H9 (cell line): Measurements from ENCODE around the gene CYBB. TPM values are rescaled to one million over a fixed set of nuclear protein-coding genes. Genes with fewer than 3 reads are reported as not detected.

Experiments
- DNase-seq: peaks from one replicate; pipeline ENCODE4 v3.0.0-alpha.2; 2017
- H2AFZ ChIP-seq: one replicate; pipeline ENCODE4 v1.6.1; 2013; ENCODE audit warnings: mild to moderate bottlenecking, low read length, control low read depth, moderate library complexity
- H2AK5ac ChIP-seq: 2 replicates; pipeline ENCODE4 v1.6.1; 2013; ENCODE audit warnings: low read length, control low read depth, mixed read lengths; ENCODE audit not compliant: insufficient read length
- H2BK120ac ChIP-seq: one replicate; pipeline ENCODE4 v1.6.1; 2013; ENCODE audit warnings: low read depth, mild to moderate bottlenecking, low read length, control low read depth, inconsistent platforms; ENCODE audit not compliant: poor library complexity, severe bottlenecking
- H2BK12ac ChIP-seq: 2 replicates; pipeline ENCODE4 v1.6.1; 2013; ENCODE audit warnings: low read length, control low read depth, mixed read lengths, low read depth; ENCODE audit not compliant: insufficient read length
- H2BK15ac ChIP-seq: 2 replicates; pipeline ENCODE4 v1.6.1; 2013; ENCODE audit warnings: low read depth, low read length, control low read depth
- H2BK20ac ChIP-seq: one replicate; pipeline ENCODE4 v1.6.1; 2013; ENCODE audit warnings: low read depth, mild to moderate bottlenecking, low read length, control low read depth, inconsistent platforms; ENCODE audit not compliant: poor library complexity, severe bottlenecking
- H2BK5ac ChIP-seq: 2 replicates; pipeline ENCODE4 v1.6.1; 2013; ENCODE audit warnings: low read length, control low read depth, mixed read lengths; ENCODE audit not compliant: insufficient read length
- H3K14ac ChIP-seq: 2 replicates; pipeline ENCODE4 v1.6.1; 2013; ENCODE audit warnings: low read length, control low read depth; ENCODE audit not compliant: insufficient read depth
- H3K18ac ChIP-seq: 2 replicates; pipeline ENCODE4 v1.6.1; 2013; ENCODE audit warnings: low read depth, mild to moderate bottlenecking, mixed read lengths, low read length, control low read depth; ENCODE audit not compliant: insufficient read length
- H3K23ac ChIP-seq: 2 replicates; pipeline ENCODE4 v1.6.1; 2013; ENCODE audit warnings: low read length, control low read depth, mixed read lengths, low read depth; ENCODE audit not compliant: insufficient read length
- H3K23me2 ChIP-seq: 2 replicates; pipeline ENCODE4 v1.6.1; 2013; ENCODE audit warnings: low read depth, mild to moderate bottlenecking, mixed read lengths, low read length, control low read depth; ENCODE audit not compliant: insufficient read length, poor library complexity, severe bottlenecking
- H3K27ac ChIP-seq: 2 replicates; pipeline ENCODE4 v1.5.1; 2013; ENCODE audit warnings: low read length, control low read depth, mixed read lengths, low read depth; ENCODE audit not compliant: insufficient read length
- H3K27me3 ChIP-seq: 2 replicates; pipeline ENCODE4 v1.6.1; 2013; ENCODE audit warnings: low read length, control low read depth, inconsistent platforms; ENCODE audit not compliant: insufficient read depth
- H3K4ac ChIP-seq: 2 replicates; pipeline ENCODE4 v1.6.1; 2013; ENCODE audit warnings: low read depth, mild to moderate bottlenecking, control low read depth, inconsistent platforms, low read length, moderate library complexity
- H3K4me1 ChIP-seq: 2 replicates; pipeline ENCODE4 v1.6.1; 2013; ENCODE audit warnings: low read length, control low read depth, inconsistent platforms; ENCODE audit not compliant: insufficient read depth
- H3K4me2 ChIP-seq: 2 replicates; pipeline ENCODE4 v1.6.1; 2013; ENCODE audit warnings: low read length, control low read depth, mixed read lengths; ENCODE audit not compliant: insufficient read length, insufficient read depth
- H3K56ac ChIP-seq: 2 replicates; pipeline ENCODE4 v1.6.1; 2013; ENCODE audit warnings: low read depth, mild to moderate bottlenecking, mixed read lengths, low read length, control low read depth; ENCODE audit not compliant: insufficient read length
- H3K79me1 ChIP-seq: 2 replicates; pipeline ENCODE4 v1.6.1; 2013; ENCODE audit warnings: low read depth, mild to moderate bottlenecking, moderate library complexity, low read length, control low read depth, inconsistent platforms; ENCODE audit not compliant: insufficient read depth, poor library complexity, severe bottlenecking
- H3K79me2 ChIP-seq: 2 replicates; pipeline ENCODE4 v1.6.1; 2013; ENCODE audit warnings: low read length, control low read depth, inconsistent platforms; ENCODE audit not compliant: insufficient read depth
- H3K9ac ChIP-seq: 2 replicates; pipeline ENCODE4 v1.6.1; 2013; ENCODE audit warnings: low read length, control low read depth, mixed read lengths; ENCODE audit not compliant: insufficient read length; ENCODE audit errors: extremely low read depth
- H3K9me3 ChIP-seq: one replicate; pipeline ENCODE4 v1.6.1; 2013; ENCODE audit warnings: low read depth, low read length, inconsistent platforms; ENCODE audit not compliant: control insufficient read depth
- H3T11ph ChIP-seq: one replicate; pipeline ENCODE4 v1.6.1; 2013; ENCODE audit warnings: mild to moderate bottlenecking, low read length, control low read depth, inconsistent platforms
- H4K20me1 ChIP-seq: one replicate; pipeline ENCODE4 v1.6.1; 2013; ENCODE audit not compliant: control insufficient read depth, insufficient read length, insufficient read depth
- H4K5ac ChIP-seq: 2 replicates; pipeline ENCODE4 v1.6.1; 2013; ENCODE audit warnings: low read depth, mild to moderate bottlenecking, mixed read lengths, low read length, control low read depth; ENCODE audit not compliant: insufficient read length
- H4K8ac ChIP-seq: replicated peaks from 2 replicates; pipeline ENCODE4 v1.6.1; 2013; ENCODE audit warnings: low read length, control low read depth, mixed read lengths, low read depth; ENCODE audit not compliant: insufficient read length
- H4K91ac ChIP-seq: 2 replicates; pipeline ENCODE4 v1.6.1; 2013; ENCODE audit warnings: low read depth, mild to moderate bottlenecking, moderate library complexity, mixed read lengths, low read length, control low read depth; ENCODE audit not compliant: insufficient read length
- H3K27ac Mint-ChIP-seq, 3 experiments: 2 replicates in 2 of 3; 3 replicates in 1 of 3; pipeline ENCODE4 v1.8.0; 2020 to 2021; ENCODE audit warnings: mixed read lengths in 3 of 3, mild to moderate bottlenecking in 1 of 3, moderate library complexity in 1 of 3
- H3K27me3 Mint-ChIP-seq: 2 replicates; pipeline ENCODE4 v1.8.0; 2021; ENCODE audit warnings: low read depth, mild to moderate bottlenecking, moderate library complexity, mixed read lengths
- H3K36me3 Mint-ChIP-seq, 3 experiments: 2 replicates in 2 of 3; 3 replicates in 1 of 3; pipeline ENCODE4 v1.8.0; 2020 to 2021; ENCODE audit warnings: low read depth in 3 of 3, mixed read lengths in 3 of 3; ENCODE audit not compliant: insufficient read depth in 1 of 3
- H3K4me1 Mint-ChIP-seq, 2 experiments: 2 replicates each; pipeline ENCODE4 v1.8.0; 2020; ENCODE audit warnings: mixed read lengths in 2 of 2
- H3K4me3 Mint-ChIP-seq, 2 experiments: 2 replicates in 1 of 2; 3 replicates in 1 of 2; pipeline ENCODE4 v1.8.0; 2020 to 2021; ENCODE audit warnings: mild to moderate bottlenecking in 2 of 2, mixed read lengths in 2 of 2, moderate library complexity in 1 of 2
- H3K9me3 Mint-ChIP-seq, 2 experiments: 2 replicates in 1 of 2; 3 replicates in 1 of 2; pipeline ENCODE4 v1.8.0; 2020; ENCODE audit warnings: mild to moderate bottlenecking in 2 of 2, mixed read lengths in 2 of 2, moderate library complexity in 1 of 2
- CTCF ChIP-seq: fragments of 200-600 bp; sonication (generic); conservative IDR thresholded peaks from 3 replicates; pipeline ENCODE4 v1.8.0; 2021; ENCODE audit warnings: antibody characterized with exemption, mild to moderate bottlenecking
- WGBS: extraction: QIAGEN DNeasy Blood & Tissue Kit; methylation state at CpG from one replicate; pipeline ENCODE4 v1.1.7; 2013; ENCODE audit warnings: missing lambda C conversion rate, low lambda C conversion rate, mixed read lengths; ENCODE audit not compliant: insufficient read length; ENCODE audit errors: extremely low coverage; 5-methylcytosine and 5-hydroxymethylcytosine counted together
- total RNA-seq: library from RNA; stranded (reverse); gene quantifications from 2 replicates; pipeline ENCODE4 v1.2.1, GENCODE V29; 2021

CYBB gene
- total RNA-seq, 1 experiment from 2014 or later = 0.07 TPM

GRCh38 chrX:37847733-37848197 is 67.9 kb downstream of the CYBB start:
- no peaks in the 10 kb centered on the region for H3K23me2 ChIP-seq
- H3T11ph ChIP-seq = no peak overlapping the region
- TF ChIP-seq CTCF = no peak
- no peak overlapping the region for H2BK5ac ChIP-seq
- peak overlapping the region; percentile 65 for H3K9ac ChIP-seq
- no peak overlapping the region for H3K27ac ChIP-seq
- peaks cover 0 to 4% (median 4%) of the 10 kb centered on the region in 3 experiments; a peak in 4 of 7 replicates for H3K36me3 Mint-ChIP-seq
- no peaks in the 10 kb centered on the region for H3K79me1 ChIP-seq
- H4K8ac ChIP-seq = no peak overlapping the region
- no CpG with 5 or more reads among the region's 5 CpGs for WGBS
- no peaks in the 10 kb centered on the region; a peak in 1 of 4 replicates for H3K4me1 Mint-ChIP-seq
- no peak overlapping the region for H2BK120ac ChIP-seq
- no peak overlapping the region for H3K23ac ChIP-seq
- no peak overlapping the region for H3K4ac ChIP-seq
- H4K91ac ChIP-seq = no peak overlapping the region
- H3K56ac ChIP-seq = no peak overlapping the region
- H2AFZ ChIP-seq = no peak overlapping the region
- H2BK12ac ChIP-seq = no peak overlapping the region
- no peaks in the 10 kb centered on the region for H3K9me3 ChIP-seq
- H3K9me3 Mint-ChIP-seq = peaks cover 60 to 68% of the 10 kb centered on the region in 2 experiments
- peak overlapping the region; percentile 67 for H3K18ac ChIP-seq
- H3K4me1 ChIP-seq = no peaks in the 10 kb centered on the region
- peak overlapping the region; percentile 72 for H4K5ac ChIP-seq
- H3K14ac ChIP-seq = peak overlapping the region; percentile 69; the same call in 1 of the 2 replicates
- no peaks in the 10 kb centered on the region for H4K20me1 ChIP-seq
- no peaks in the 10 kb centered on the region for H3K27me3 ChIP-seq
- H3K27me3 Mint-ChIP-seq = no peaks in the 10 kb centered on the region; the same call in 1 of the 2 replicates
- no peak overlapping the region for H2BK20ac ChIP-seq
- H3K4me3 Mint-ChIP-seq = peak overlapping the region; percentile 56 to 71
- no peak for DNase-seq
- no peak overlapping the region for H2BK15ac ChIP-seq
- H3K27ac Mint-ChIP-seq = 0 out of 7 replicates have a peak overlapping the region, but pooled peaks of 1 of the 3 experiments have one; percentile 40
- H3K79me2 ChIP-seq = no peaks in the 10 kb centered on the region
- peak overlapping the region; percentile 52 for H3K4me2 ChIP-seq
- H2AK5ac ChIP-seq = no peak overlapping the region
